Esophagus muscularis mucosa (tissue), 4 donors: ENCODE measurements around the gene PKP4.

ENCODE experiments used
- CTCF ChIP-seq, 3 experiments: fragments of 200-600 bp in 2 of 3; fragments of 450-650 bp in 1 of 3; sonication (generic) in 2 of 3; IDR thresholded peaks; one replicate each; pipeline ENCODE4 v1.5.1; 2017 to 2019; ENCODE audit warnings: antibody characterized with exemption in 3 of 3, mild to moderate bottlenecking in 2 of 3, moderate library complexity in 1 of 3
- EP300 ChIP-seq: sonication (generic); formaldehyde crosslinking; IDR thresholded peaks from one replicate; pipeline ENCODE4 v1.6.1; 2017; ENCODE audit warnings: antibody characterized with exemption
- POLR2A ChIP-seq: fragments of 450-650 bp; IDR thresholded peaks from one replicate; pipeline ENCODE4 v1.6.1; 2017; ENCODE audit warnings: antibody characterized with exemption, moderate library complexity, mild to moderate bottlenecking, low read depth
- POLR2AphosphoS5 ChIP-seq, 2 donors: sonication (generic); formaldehyde crosslinking; IDR thresholded peaks; one replicate each; pipeline ENCODE4 v1.6.1; 2017; ENCODE audit warnings: antibody characterized with exemption in 2 of 2

GRCh38 chr2:158728422-158728821 is 271.7 kb downstream of the PKP4 start:
- TF ChIP-seq EP300, result no peak
- no peak for TF ChIP-seq POLR2A
- no peak for TF ChIP-seq CTCF (IDR thresholded peaks at IDR 0.05)
- TF ChIP-seq POLR2AphosphoS5 (IDR thresholded peaks at IDR 0.05), result no peak
